ENCODE measurements around the gene MRPS18C.

MRPS18C gene

DNA sequence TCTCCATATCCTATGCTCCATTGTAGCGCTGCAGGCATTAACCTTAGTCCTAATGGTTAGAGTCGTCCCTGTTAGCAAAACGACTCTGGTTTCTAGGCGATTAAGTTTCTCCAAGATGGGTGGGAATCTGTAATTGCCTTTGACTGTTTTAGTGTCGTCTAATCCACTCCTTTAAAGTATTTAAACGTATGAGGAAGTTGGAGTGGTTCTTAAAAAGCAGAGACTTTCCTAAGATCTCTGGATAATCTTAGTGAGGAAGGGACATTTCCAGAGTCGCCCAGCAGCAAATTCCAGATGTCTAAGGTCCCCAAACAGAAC is 285 bp downstream of the MRPS18C start:
- peak overlapping the region; percentile 53 for H3K27ac ChIP-seq (ENCODE audit: low read length)
- peaks cover 16% of the 10 kb centered on the region for H3K4me1 ChIP-seq (ENCODE audit: low read length)
- H3K4me3 ChIP-seq (ENCODE audit: low read length): peak overlapping the region; percentile 96
- H3K36me3 ChIP-seq (replicated peaks; ENCODE audit: low read depth, low read length): peaks cover 31% of the 10 kb centered on the region
- peak overlapping the region; percentile 91 for H2AFZ ChIP-seq (ENCODE audit: low read depth, low read length)
- peak overlapping the region; percentile 95 for H3K4me2 ChIP-seq (ENCODE audit: low read length)
- peaks cover 43% of the 10 kb centered on the region for H3K79me2 ChIP-seq (ENCODE audit: low read length)
- peak overlapping the region; percentile 85 for H3K9ac ChIP-seq (ENCODE audit: low read length)
- TF ChIP-seq EZH2phosphoT487 (IDR thresholded peaks at IDR 0.05; ENCODE audit: low read depth): no peak
- TF ChIP-seq, protein P1, sequence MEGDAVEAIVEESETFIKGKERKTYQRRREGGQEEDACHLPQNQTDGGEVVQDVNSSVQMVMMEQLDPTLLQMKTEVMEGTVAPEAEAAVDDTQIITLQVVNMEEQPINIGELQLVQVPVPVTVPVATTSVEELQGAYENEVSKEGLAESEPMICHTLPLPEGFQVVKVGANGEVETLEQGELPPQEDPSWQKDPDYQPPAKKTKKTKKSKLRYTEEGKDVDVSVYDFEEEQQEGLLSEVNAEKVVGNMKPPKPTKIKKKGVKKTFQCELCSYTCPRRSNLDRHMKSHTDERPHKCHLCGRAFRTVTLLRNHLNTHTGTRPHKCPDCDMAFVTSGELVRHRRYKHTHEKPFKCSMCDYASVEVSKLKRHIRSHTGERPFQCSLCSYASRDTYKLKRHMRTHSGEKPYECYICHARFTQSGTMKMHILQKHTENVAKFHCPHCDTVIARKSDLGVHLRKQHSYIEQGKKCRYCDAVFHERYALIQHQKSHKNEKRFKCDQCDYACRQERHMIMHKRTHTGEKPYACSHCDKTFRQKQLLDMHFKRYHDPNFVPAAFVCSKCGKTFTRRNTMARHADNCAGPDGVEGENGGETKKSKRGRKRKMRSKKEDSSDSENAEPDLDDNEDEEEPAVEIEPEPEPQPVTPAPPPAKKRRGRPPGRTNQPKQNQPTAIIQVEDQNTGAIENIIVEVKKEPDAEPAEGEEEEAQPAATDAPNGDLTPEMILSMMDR (IDR thresholded peaks at IDR 0.05; ENCODE audit: low read depth, low read length): no peak
- H4K20me1 ChIP-seq (ENCODE audit: insufficient read depth, low read length): no peaks in the 10 kb centered on the region
- no peaks in the 10 kb centered on the region for H3K9me3 ChIP-seq (ENCODE audit: insufficient read depth, low read length)
- no peaks in the 10 kb centered on the region for H3K27me3 ChIP-seq (ENCODE audit: low read depth, low read length)

DNA sequence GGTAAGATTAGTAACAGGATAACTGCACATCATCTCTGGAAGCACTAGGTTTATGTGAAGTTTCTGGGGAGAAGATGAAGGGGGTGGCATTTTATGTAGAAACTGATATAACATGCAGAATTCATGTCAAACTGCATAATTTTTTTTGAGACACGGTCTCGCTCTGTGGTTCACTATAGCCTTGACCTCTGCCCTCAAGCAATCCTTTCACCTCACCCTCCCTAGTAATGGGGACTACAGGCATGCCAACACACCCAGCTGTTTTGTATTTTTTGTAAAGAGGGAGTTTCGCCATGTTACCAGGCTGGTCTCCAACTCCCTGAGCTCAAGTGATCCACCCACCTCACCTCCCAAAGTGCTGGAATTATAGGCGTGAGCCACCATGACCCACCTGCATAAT is 17.6 kb downstream of the MRPS18C start:
- H3K4me3 ChIP-seq (ENCODE audit: low read length): no peak overlapping the region
- H3K4me2 ChIP-seq (ENCODE audit: low read length): no peak overlapping the region
- H3K4me1 ChIP-seq (ENCODE audit: low read length): no peaks in the 10 kb centered on the region
- no peaks in the 10 kb centered on the region for H3K36me3 ChIP-seq (replicated peaks; ENCODE audit: low read depth, low read length)
- no peaks in the 10 kb centered on the region for H3K79me2 ChIP-seq (ENCODE audit: low read length)
- H3K9ac ChIP-seq (ENCODE audit: low read length): no peak overlapping the region
- H3K27me3 ChIP-seq (ENCODE audit: low read depth, low read length): no peaks in the 10 kb centered on the region
- H3K27ac ChIP-seq (ENCODE audit: low read length): no peak overlapping the region
- no peaks in the 10 kb centered on the region for H4K20me1 ChIP-seq (ENCODE audit: insufficient read depth, low read length)
- no peaks in the 10 kb centered on the region for H3K9me3 ChIP-seq (ENCODE audit: insufficient read depth, low read length)
- H2AFZ ChIP-seq (ENCODE audit: low read depth, low read length): no peak overlapping the region
- TF ChIP-seq, protein P1 (IDR thresholded peaks at IDR 0.05; ENCODE audit: low read depth, low read length): no peak
- no peak for TF ChIP-seq EZH2phosphoT487 (IDR thresholded peaks at IDR 0.05; ENCODE audit: low read depth)

DNA sequence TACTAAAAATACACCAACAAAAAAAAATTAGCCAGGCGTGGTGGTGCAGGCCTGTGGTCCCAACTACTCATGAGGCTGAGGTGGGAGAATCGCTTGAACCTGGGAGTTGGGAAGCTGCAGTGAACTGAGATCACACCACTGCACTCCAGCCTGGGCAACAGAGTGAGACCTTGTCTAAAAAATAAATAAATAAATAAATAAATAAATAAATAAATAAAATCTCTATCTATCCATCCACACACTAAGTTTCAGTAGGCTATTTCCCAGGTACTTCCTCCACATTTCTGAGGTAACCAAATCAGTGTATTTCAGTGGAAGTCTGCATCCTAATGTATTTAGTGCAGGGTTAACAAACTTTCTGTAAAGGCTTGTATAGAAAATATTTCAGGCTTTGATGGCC is 18.1 kb downstream of the MRPS18C start:
- Histone ChIP-seq H3K79me2 (ENCODE audit: low read length) (no peaks in the 10 kb centered on the region), H3K27ac (ENCODE audit: low read length) (no peak overlapping the region), H3K4me1 (ENCODE audit: low read length) (no peaks in the 10 kb centered on the region), H3K4me3 (ENCODE audit: low read length) (no peak overlapping the region), H3K9me3 (ENCODE audit: insufficient read depth, low read length) (no peaks in the 10 kb centered on the region), H3K36me3 (replicated peaks; ENCODE audit: low read depth, low read length) (no peaks in the 10 kb centered on the region), H2AFZ (ENCODE audit: low read depth, low read length) (no peak overlapping the region), H3K4me2 (ENCODE audit: low read length) (no peak overlapping the region), H4K20me1 (ENCODE audit: insufficient read depth, low read length) (no peaks in the 10 kb centered on the region), H3K27me3 (ENCODE audit: low read depth, low read length) (no peaks in the 10 kb centered on the region), H3K9ac (ENCODE audit: low read length) (no peak overlapping the region)
- no peak for TF ChIP-seq EZH2phosphoT487 (IDR thresholded peaks at IDR 0.05; ENCODE audit: low read depth)
- TF ChIP-seq, protein P1 (IDR thresholded peaks at IDR 0.05; ENCODE audit: low read depth, low read length): no peak

DNA sequence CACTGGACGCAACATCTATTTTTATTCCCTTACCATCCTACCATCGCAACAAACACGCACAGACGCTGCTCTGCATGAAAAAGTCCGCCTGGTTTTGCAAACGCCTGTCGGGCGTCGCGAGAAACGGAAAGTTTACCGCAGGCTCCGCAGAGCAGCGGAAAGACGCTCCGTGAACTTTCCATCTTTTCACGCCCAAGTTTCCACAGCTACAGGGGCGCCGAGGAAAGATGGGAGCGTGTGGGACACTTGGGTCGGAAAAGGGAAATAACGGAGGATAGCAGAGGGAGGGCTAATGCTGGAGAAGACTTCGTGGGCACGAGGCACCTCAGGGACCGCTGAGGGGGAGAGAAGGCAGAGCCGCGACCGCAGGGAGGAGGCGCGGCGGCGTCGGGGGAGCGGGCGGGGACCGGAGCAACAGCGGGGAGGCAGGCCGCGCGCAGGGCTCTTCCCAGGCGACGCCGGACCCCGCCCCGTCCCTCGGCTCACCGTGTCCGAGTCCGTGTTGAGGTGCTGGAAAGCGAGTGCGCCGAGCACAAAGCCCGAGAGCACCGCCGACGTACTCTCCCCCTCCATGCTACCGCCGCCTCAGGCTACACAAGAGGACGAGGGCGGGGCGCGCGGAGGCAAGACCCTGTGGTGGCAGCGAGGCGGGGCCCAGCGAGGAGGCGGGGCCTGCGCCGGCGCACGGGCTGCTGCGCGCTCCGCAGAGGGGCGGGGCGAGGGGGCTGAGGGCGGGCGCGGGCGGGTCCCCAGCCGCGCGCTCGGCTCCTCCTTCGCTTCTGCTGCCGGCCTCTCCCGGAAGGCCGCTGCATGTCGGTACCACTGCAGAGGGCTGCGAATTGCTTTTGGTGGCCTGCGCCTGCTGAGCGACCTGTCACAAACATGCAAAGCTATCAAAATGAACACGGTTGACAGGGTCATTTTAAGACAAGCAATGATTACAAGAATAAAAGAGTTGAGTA is 28.9 kb downstream of the MRPS18C start, which contains the start of gene ABRAXAS1:
Gene ABRAXAS1 (minus strand): TSS at position 601 of the 962 bp plus-strand sequence. CDS start 28 bp downstream, at position 573.
- peak within 1 kb of the TSS; percentile 93 for H2AFZ ChIP-seq (ENCODE audit: low read depth, low read length)
- H3K4me3 ChIP-seq (ENCODE audit: low read length): peak within 1 kb of the TSS; percentile 83
- H3K27me3 ChIP-seq (ENCODE audit: low read depth, low read length): no peaks in the 10 kb centered on the region
- no peaks in the 10 kb centered on the region for H4K20me1 ChIP-seq (ENCODE audit: insufficient read depth, low read length)
- peak within 1 kb of the TSS; percentile 50 for H3K9ac ChIP-seq (ENCODE audit: low read length)
- H3K79me2 ChIP-seq (ENCODE audit: low read length): no peaks in the 10 kb centered on the region
- H3K36me3 ChIP-seq (replicated peaks; ENCODE audit: low read depth, low read length): no peaks in the 10 kb centered on the region
- H3K9me3 ChIP-seq (ENCODE audit: insufficient read depth, low read length): no peaks in the 10 kb centered on the region
- peak within 1 kb of the TSS; percentile 91 for H3K4me2 ChIP-seq (ENCODE audit: low read length)
- TF ChIP-seq, protein P1 (IDR thresholded peaks at IDR 0.05; ENCODE audit: low read depth, low read length): no peak
- TF ChIP-seq EZH2phosphoT487 (IDR thresholded peaks at IDR 0.05; ENCODE audit: low read depth): no peak
- no peak within 1 kb of the TSS for H3K27ac ChIP-seq (ENCODE audit: low read length)
- H3K4me1 ChIP-seq (ENCODE audit: low read length): peaks cover 11% of the 10 kb centered on the region
